ENCODE measurements around the gene PLCL1. TPM values are rescaled to one million over a fixed set of nuclear protein-coding genes. Genes with fewer than 3 reads are reported as not detected.

Gene PLCL1
- total and polyA plus RNA-seq, 2 donors from 2014 or later: 13.6 to 14.7 TPM

- H3K9ac ChIP-seq (ENCODE audit: low read length in 3 of 3): no peak overlapping the region
- H3K4me1 ChIP-seq (ENCODE audit: control insufficient read depth in 2 of 3, insufficient read depth in 2 of 3, low read depth in 1 of 3, low read length in 3 of 3): peaks cover 0 to 7% (median 6%) of the 10 kb centered on the region in 3 donors
- H3K36me3 ChIP-seq (ENCODE audit: control insufficient read depth in 2 of 3, insufficient read depth in 3 of 3, low read length in 3 of 3): no peaks in the 10 kb centered on the region
- no peak overlapping the region for H3K4me3 ChIP-seq (ENCODE audit: low read length in 3 of 3)
- DNase-seq (no peak), FAIRE-seq (no peak)
- no peak overlapping the region for H3K27ac ChIP-seq (ENCODE audit: low read depth in 2 of 2, low read length in 2 of 2)
- no peaks in the 10 kb centered on the region for H3K9me3 ChIP-seq (ENCODE audit: control insufficient read depth in 2 of 3, insufficient read depth in 1 of 3, low read length in 3 of 3)
- intact Hi-C loops (cut with DNase I): no loop called here
- no peaks in the 10 kb centered on the region for H3K27me3 ChIP-seq (ENCODE audit: control insufficient read depth, insufficient read depth, low read length)
- TF ChIP-seq CTCF (IDR thresholded peaks at IDR 0.05; ENCODE audit: borderline replicate concordance, extremely low read depth, insufficient read depth): no peak
These were observed 127.4 kb downstream of the PLCL1 start for GRCh38 chr2:197931661-197932312.

GRCh38 chr2:197932374-197932773, 128.0 kb downstream of the PLCL1 start:
- intact Hi-C loops (cut with DNase I): no loop called here
- FAIRE-seq: no peak
- no peaks in the 10 kb centered on the region for H3K36me3 ChIP-seq (ENCODE audit: control insufficient read depth in 2 of 3, insufficient read depth in 3 of 3, low read length in 3 of 3)
- no peak for DNase-seq
- H3K9ac ChIP-seq (ENCODE audit: low read length in 3 of 3): no peak overlapping the region
- H3K27ac ChIP-seq (ENCODE audit: low read depth in 2 of 2, low read length in 2 of 2): no peak overlapping the region
- no peak for TF ChIP-seq CTCF (IDR thresholded peaks at IDR 0.05; ENCODE audit: borderline replicate concordance, extremely low read depth, insufficient read depth)
- no peaks in the 10 kb centered on the region for H3K9me3 ChIP-seq (ENCODE audit: control insufficient read depth in 2 of 3, insufficient read depth in 1 of 3, low read length in 3 of 3)
- peaks cover 0 to 6% (median 6%) of the 10 kb centered on the region in 3 donors for H3K4me1 ChIP-seq (ENCODE audit: control insufficient read depth in 2 of 3, insufficient read depth in 2 of 3, low read depth in 1 of 3, low read length in 3 of 3)
- H3K4me3 ChIP-seq (ENCODE audit: low read length in 3 of 3): no peak overlapping the region
- no peaks in the 10 kb centered on the region for H3K27me3 ChIP-seq (ENCODE audit: control insufficient read depth, insufficient read depth, low read length)

- Histone ChIP-seq H3K9me3 (ENCODE audit: control insufficient read depth in 2 of 3, insufficient read depth in 1 of 3, low read length in 3 of 3) (no peaks in the 10 kb centered on the region), H3K4me3 (ENCODE audit: low read length in 3 of 3) (no peak overlapping the region), H3K27me3 (ENCODE audit: control insufficient read depth, insufficient read depth, low read length) (no peaks in the 10 kb centered on the region), H3K36me3 (ENCODE audit: control insufficient read depth in 2 of 3, insufficient read depth in 3 of 3, low read length in 3 of 3) (no peaks in the 10 kb centered on the region), H3K4me1 (ENCODE audit: control insufficient read depth in 2 of 3, insufficient read depth in 2 of 3, low read depth in 1 of 3, low read length in 3 of 3) (peaks cover 0 to 3% (median 0%) of the 10 kb centered on the region in 3 donors), H3K27ac (ENCODE audit: low read depth in 2 of 2, low read length in 2 of 2) (no peak overlapping the region), H3K9ac (ENCODE audit: low read length in 3 of 3) (no peak overlapping the region)
- intact Hi-C loops (cut with DNase I): no loop called here
- no peak for TF ChIP-seq CTCF (IDR thresholded peaks at IDR 0.05; ENCODE audit: borderline replicate concordance, extremely low read depth, insufficient read depth)
- FAIRE-seq (peak; percentile 75), DNase-seq (no peak)
These were observed 130.0 kb downstream of the PLCL1 start for GRCh38 chr2:197934261-197934933.

All from kidney (tissue), 14 donors.